GM13977 (cell line): ENCODE results near the gene C12orf42.

Experiments used
- DNase-seq: peaks from one replicate; pipeline ENCODE4 v3.0.0; 2012; ENCODE audit warnings: low spot score
- CTCF ChIP-seq: IDR thresholded peaks from 2 replicates; pipeline ENCODE4 v1.5.1; 2012; ENCODE audit warnings: mild to moderate bottlenecking, control low read depth; ENCODE audit not compliant: insufficient read depth; ENCODE audit errors: extremely low read depth, missing control alignments
- in situ Hi-C: fragments of 300-500 bp; cut with MboI; formaldehyde crosslinking; loops from one replicate; pipeline ENCODE4 v1.12.0; 2022; ENCODE audit warnings: low sequenced_read_pairs, low pct_unique_long_range_greater_than_20kb, mixed read lengths, inconsistent platforms; ENCODE audit not compliant: unreplicated experiment

C12orf42 gene

GRCh38 chr12:103515341-103515740 lies 19.6 kb upstream of the C12orf42 start:
- no peak for TF ChIP-seq CTCF
- no peak for DNase-seq
- in situ Hi-C loops: loop anchor here (25.0 kb wide), 1 partner anchor 178 kb away; no protein-coding TSS in a partner anchor

GRCh38 chr12:103513875-103514274 lies 18.1 kb upstream of the C12orf42 start:
- in situ Hi-C loops: loop anchor here (25.0 kb wide), 1 partner anchor 177 kb away; no protein-coding TSS in a partner anchor
- TF ChIP-seq CTCF: no peak
- no peak for DNase-seq

GRCh38 chr12:103505371-103506236 lies 9.8 kb upstream of the C12orf42 start:
- DNase-seq: peak; percentile 83
- in situ Hi-C loops: loop anchor here (25.0 kb wide), 1 partner anchor 168 kb away; no protein-coding TSS in a partner anchor
- no peak for TF ChIP-seq CTCF

GRCh38 chr12:103504606-103505005 lies 8.8 kb upstream of the C12orf42 start:
- in situ Hi-C loops: loop anchor here (25.0 kb wide), 1 partner anchor 167 kb away; no protein-coding TSS in a partner anchor
- TF ChIP-seq CTCF: no peak
- DNase-seq: no peak

GRCh38 chr12:103503546-103504480 lies 8.0 kb upstream of the C12orf42 start:
- DNase-seq: no peak
- TF ChIP-seq CTCF: peak; percentile 75
- in situ Hi-C loops: loop anchor here (25.0 kb wide), 1 partner anchor 167 kb away; no protein-coding TSS in a partner anchor

- in situ Hi-C loops: loop anchor here (25.0 kb wide), 1 partner anchor 164 kb away; no protein-coding TSS in a partner anchor
- no peak for TF ChIP-seq CTCF
- no peak for DNase-seq
These were observed 5.7 kb upstream of the C12orf42 start for GRCh38 chr12:103501447-103501846.
